ENCODE results near the gene ERI3. TPM values are rescaled to one million over a fixed set of nuclear protein-coding genes. Genes with fewer than 3 reads are reported as not detected.
A peak's percentile ranks its signal among the peaks of the same experiment; 100 is the strongest.

ERI3 gene
- total RNA-seq, 1 experiment from 2014 or later, result 74.2 TPM

GRCh38 chr1:44353604-44354003 is 1.5 kb downstream of the ERI3 start:
- Histone ChIP-seq H3K4me1 (ENCODE audit: control insufficient read depth in 1 of 2, insufficient read depth in 2 of 2, low read length in 2 of 2) (peaks cover 4 to 17% of the 10 kb centered on the region in 2 experiments; a peak in 3 of 4 replicates), H3K79me2 (ENCODE audit: insufficient read depth, low read length) (peaks cover 37% of the 10 kb centered on the region), H3K36me3 (ENCODE audit: control insufficient read depth in 1 of 2, insufficient read depth in 2 of 2, low read length in 2 of 2) (0 out of 4 replicates have a peak, but pooled peaks cover 0 to 2% of the 10 kb centered on the region in 2 experiments), H2AFZ (ENCODE audit: low read depth, low read length, poor library complexity, severe bottlenecking) (no peak overlapping the region), H3K9ac (ENCODE audit: low read length) (no peak overlapping the region), H3K27me3 (ENCODE audit: insufficient read depth, low read length) (no peaks in the 10 kb centered on the region), H4K20me1 (ENCODE audit: insufficient read depth) (no peaks in the 10 kb centered on the region), H3K4me3 (replicated peaks in 1 of 2; ENCODE audit: low read depth in 1 of 2, low read length in 2 of 2) (peak overlapping the region in 1 of 2 experiments; percentile 94; a peak in 1 of 4 replicates), H3K27ac (ENCODE audit: low read depth, low read length) (no peak overlapping the region), H3K9me3 (ENCODE audit: control insufficient read depth in 1 of 2, insufficient read depth in 1 of 2, low read depth in 1 of 2, low read length in 2 of 2) (no peaks in the 10 kb centered on the region), H3K9me2 (ENCODE audit: insufficient read depth) (no peaks in the 10 kb centered on the region), H3K4me2 (ENCODE audit: low read length) (peak overlapping the region; percentile 92)
- intact Hi-C loops (cut with micrococcal nuclease), result no loop called here
- ChIA-PET CTCF (interaction anchor here (1.2 kb wide), 1 partner anchor 24 kb away, joined by 4 read pairs; no protein-coding TSS in a partner anchor), POLR2A (no interaction called here), RAD21 (ENCODE audit: low non-redundant PET in 1 of 2, low total read pairs in 2 of 2, uncharacterized antibody in 2 of 2, unreplicated experiment in 2 of 2) (no interaction called here)
- no TSS peak for BruUV-seq (replicated peaks)
- DNase-seq (ENCODE audit: low read depth, low spot score) (no peak), ATAC-seq (no peak)
- TF ChIP-seq, protein P1, sequence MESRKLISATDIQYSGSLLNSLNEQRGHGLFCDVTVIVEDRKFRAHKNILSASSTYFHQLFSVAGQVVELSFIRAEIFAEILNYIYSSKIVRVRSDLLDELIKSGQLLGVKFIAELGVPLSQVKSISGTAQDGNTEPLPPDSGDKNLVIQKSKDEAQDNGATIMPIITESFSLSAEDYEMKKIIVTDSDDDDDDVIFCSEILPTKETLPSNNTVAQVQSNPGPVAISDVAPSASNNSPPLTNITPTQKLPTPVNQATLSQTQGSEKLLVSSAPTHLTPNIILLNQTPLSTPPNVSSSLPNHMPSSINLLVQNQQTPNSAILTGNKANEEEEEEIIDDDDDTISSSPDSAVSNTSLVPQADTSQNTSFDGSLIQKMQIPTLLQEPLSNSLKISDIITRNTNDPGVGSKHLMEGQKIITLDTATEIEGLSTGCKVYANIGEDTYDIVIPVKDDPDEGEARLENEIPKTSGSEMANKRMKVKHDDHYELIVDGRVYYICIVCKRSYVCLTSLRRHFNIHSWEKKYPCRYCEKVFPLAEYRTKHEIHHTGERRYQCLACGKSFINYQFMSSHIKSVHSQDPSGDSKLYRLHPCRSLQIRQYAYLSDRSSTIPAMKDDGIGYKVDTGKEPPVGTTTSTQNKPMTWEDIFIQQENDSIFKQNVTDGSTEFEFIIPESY (IDR thresholded peaks at IDR 0.05; ENCODE audit: extremely low read depth, insufficient replicate concordance, low read length), result no peak
- no peak for TF ChIP-seq SIN3A (IDR thresholded peaks at IDR 0.05; ENCODE audit: low read depth)
- no peak for TF ChIP-seq ZFX (IDR thresholded peaks at IDR 0.05)

GRCh38 chr1:44351289-44351688 is 3.8 kb downstream of the ERI3 start:
- Histone ChIP-seq H3K9me3 (ENCODE audit: control insufficient read depth in 1 of 2, insufficient read depth in 1 of 2, low read depth in 1 of 2, low read length in 2 of 2) (no peaks in the 10 kb centered on the region), H3K4me3 (replicated peaks in 1 of 2; ENCODE audit: low read depth in 1 of 2, low read length in 2 of 2) (no peak overlapping the region), H3K36me3 (ENCODE audit: control insufficient read depth in 1 of 2, insufficient read depth in 2 of 2, low read length in 2 of 2) (0 out of 4 replicates have a peak, but pooled peaks cover 0 to 4% of the 10 kb centered on the region in 2 experiments), H3K27me3 (ENCODE audit: insufficient read depth, low read length) (no peaks in the 10 kb centered on the region), H3K27ac (ENCODE audit: low read depth, low read length) (no peak overlapping the region), H3K79me2 (ENCODE audit: insufficient read depth, low read length) (peaks cover 48% of the 10 kb centered on the region), H2AFZ (ENCODE audit: low read depth, low read length, poor library complexity, severe bottlenecking) (no peak overlapping the region), H4K20me1 (ENCODE audit: insufficient read depth) (no peaks in the 10 kb centered on the region), H3K4me1 (ENCODE audit: control insufficient read depth in 1 of 2, insufficient read depth in 2 of 2, low read length in 2 of 2) (peaks cover 4 to 17% of the 10 kb centered on the region in 2 experiments; a peak in 3 of 4 replicates), H3K9ac (ENCODE audit: low read length) (no peak overlapping the region), H3K9me2 (ENCODE audit: insufficient read depth) (no peaks in the 10 kb centered on the region), H3K4me2 (ENCODE audit: low read length) (no peak overlapping the region)
- TF ChIP-seq JUND (IDR thresholded peaks at IDR 0.05), result no peak
- TF ChIP-seq FOSL1 (IDR thresholded peaks at IDR 0.05; ENCODE audit: low read depth), result no peak
- TF ChIP-seq CEBPB (IDR thresholded peaks at IDR 0.05; ENCODE audit: low read depth), result no peak
- TF ChIP-seq ELF1 (IDR thresholded peaks at IDR 0.05; ENCODE audit: borderline replicate concordance, low read depth), result no peak
- no peak for TF ChIP-seq SRF (IDR thresholded peaks at IDR 0.05; ENCODE audit: low read depth)
- TF ChIP-seq CBX3 (IDR thresholded peaks at IDR 0.05; ENCODE audit: low read depth), result no peak
- TF ChIP-seq POLR2A (IDR thresholded peaks at IDR 0.05; ENCODE audit: borderline replicate concordance, extremely low read depth, insufficient read depth, insufficient read length), result no peak
- no peak for TF ChIP-seq EZH2 (IDR thresholded peaks at IDR 0.05)
- TF ChIP-seq ATF3 (IDR thresholded peaks at IDR 0.05), result no peak
- TF ChIP-seq EGR1 (IDR thresholded peaks at IDR 0.05; ENCODE audit: low read depth), result no peak
- TF ChIP-seq REST (IDR thresholded peaks at IDR 0.05; ENCODE audit: low read depth), result no peak
- TF ChIP-seq RAD21 (IDR thresholded peaks at IDR 0.05; ENCODE audit: low read depth), result no peak
- no peak for TF ChIP-seq POLR2AphosphoS5 (IDR thresholded peaks at IDR 0.05; ENCODE audit: low read depth, low read length)
- ATAC-seq (no peak), DNase-seq (ENCODE audit: low read depth, low spot score) (no peak)
- intact Hi-C loops (cut with micrococcal nuclease), result no loop called here
- BruUV-seq (replicated peaks), result no TSS peak
- ChIA-PET POLR2A (no interaction called here), CTCF (no interaction called here), RAD21 (ENCODE audit: low non-redundant PET in 1 of 2, low total read pairs in 2 of 2, uncharacterized antibody in 2 of 2, unreplicated experiment in 2 of 2) (no interaction called here)

All from HCT116 (cell line).